Measurements from ENCODE around the gene ZBTB17. TPM values are rescaled to one million over a fixed set of nuclear protein-coding genes. Genes with fewer than 3 reads are reported as not detected.

ZBTB17 gene
- total RNA-seq, 3 donors from 2014 or later, result 74.2 to 86.9 (median 81.1) TPM

- DNase-seq, result no peak
These were observed 30.7 kb downstream of the ZBTB17 start for GRCh38 chr1:15945011-15945831.

GRCh38 chr1:15944308-15945010, 31.4 kb downstream of the ZBTB17 start:
- peaks cover 26% of the 10 kb centered on the region for H3K36me3 Mint-ChIP-seq (ENCODE audit: insufficient read depth)
- DNase-seq, result no peak

More at GRCh38 chr1:15945011-15945831, 30.7 kb downstream of the ZBTB17 start:
- Mint-ChIP-seq H3K36me3 (ENCODE audit: insufficient read depth) (peaks cover 21% of the 10 kb centered on the region), H3K4me3 (no peak overlapping the region), H3K4me1 (ENCODE audit: low read depth) (peaks cover 32% of the 10 kb centered on the region), H3K27me3 (ENCODE audit: low read depth) (no peaks in the 10 kb centered on the region), H3K9me3 (no peaks in the 10 kb centered on the region)
- no peak for ATAC-seq

GRCh38 chr1:15943992-15944307, 32.0 kb downstream of the ZBTB17 start:
- H3K9me3 Mint-ChIP-seq, result no peaks in the 10 kb centered on the region
- H3K4me1 Mint-ChIP-seq (ENCODE audit: low read depth), result peaks cover 20% of the 10 kb centered on the region
- no peak for ATAC-seq
- no peak overlapping the region for H3K4me3 Mint-ChIP-seq
- no peak for DNase-seq
- peaks cover 31% of the 10 kb centered on the region for H3K36me3 Mint-ChIP-seq (ENCODE audit: insufficient read depth)
- H3K27me3 Mint-ChIP-seq (ENCODE audit: low read depth), result no peaks in the 10 kb centered on the region

More at GRCh38 chr1:15944308-15945010, 31.4 kb downstream of the ZBTB17 start:
- no peak for ATAC-seq
- H3K9me3 Mint-ChIP-seq, result no peaks in the 10 kb centered on the region
- H3K27me3 Mint-ChIP-seq (ENCODE audit: low read depth), result no peaks in the 10 kb centered on the region
- H3K4me3 Mint-ChIP-seq, result no peak overlapping the region
- peaks cover 24% of the 10 kb centered on the region for H3K4me1 Mint-ChIP-seq (ENCODE audit: low read depth)

GRCh38 chr1:15943328-15943991, 32.4 kb downstream of the ZBTB17 start:
- no peak for ATAC-seq
- DNase-seq, result no peak
- Mint-ChIP-seq H3K27me3 (ENCODE audit: low read depth) (no peaks in the 10 kb centered on the region), H3K4me3 (no peak overlapping the region), H3K9me3 (no peaks in the 10 kb centered on the region), H3K36me3 (ENCODE audit: insufficient read depth) (peaks cover 29% of the 10 kb centered on the region), H3K4me1 (ENCODE audit: low read depth) (peaks cover 15% of the 10 kb centered on the region)

GRCh38 chr1:15942661-15943327, 33.1 kb downstream of the ZBTB17 start:
- H3K4me3 Mint-ChIP-seq, result no peak overlapping the region

GRCh38 chr1:15941899-15942660, 33.8 kb downstream of the ZBTB17 start:
- H3K27me3 Mint-ChIP-seq (ENCODE audit: low read depth), result no peaks in the 10 kb centered on the region
- no peak overlapping the region for H3K4me3 Mint-ChIP-seq
- H3K9me3 Mint-ChIP-seq, result no peaks in the 10 kb centered on the region
- ATAC-seq, result no peak
- H3K36me3 Mint-ChIP-seq (ENCODE audit: insufficient read depth), result peaks cover 27% of the 10 kb centered on the region
- H3K4me1 Mint-ChIP-seq (ENCODE audit: low read depth), result peaks cover 5% of the 10 kb centered on the region
- no peak for DNase-seq

More at GRCh38 chr1:15942661-15943327, 33.1 kb downstream of the ZBTB17 start:
- H3K36me3 Mint-ChIP-seq (ENCODE audit: insufficient read depth), result peaks cover 24% of the 10 kb centered on the region
- no peaks in the 10 kb centered on the region for H3K27me3 Mint-ChIP-seq (ENCODE audit: low read depth)
- no peak for ATAC-seq
- H3K9me3 Mint-ChIP-seq, result no peaks in the 10 kb centered on the region
- H3K4me1 Mint-ChIP-seq (ENCODE audit: low read depth), result peaks cover 9% of the 10 kb centered on the region
- DNase-seq, result no peak

GRCh38 chr1:15941044-15941840, 34.7 kb downstream of the ZBTB17 start:
- DNase-seq (no peak), ATAC-seq (no peak)
- Mint-ChIP-seq H3K9me3 (no peaks in the 10 kb centered on the region), H3K4me1 (ENCODE audit: low read depth) (peaks cover 2% of the 10 kb centered on the region), H3K27me3 (ENCODE audit: low read depth) (no peaks in the 10 kb centered on the region), H3K36me3 (ENCODE audit: insufficient read depth) (peaks cover 25% of the 10 kb centered on the region), H3K4me3 (no peak overlapping the region)

- Mint-ChIP-seq H3K27me3 (ENCODE audit: low read depth) (no peaks in the 10 kb centered on the region), H3K4me1 (ENCODE audit: low read depth) (peaks cover 2% of the 10 kb centered on the region), H3K4me3 (no peak overlapping the region), H3K36me3 (ENCODE audit: insufficient read depth) (peaks cover 30% of the 10 kb centered on the region), H3K9me3 (no peaks in the 10 kb centered on the region)
- ATAC-seq (no peak), DNase-seq (no peak)
These were observed 35.5 kb downstream of the ZBTB17 start for GRCh38 chr1:15940110-15941043.

- H3K27me3 Mint-ChIP-seq (ENCODE audit: low read depth), result no peaks in the 10 kb centered on the region
- H3K4me3 Mint-ChIP-seq, result no peak overlapping the region
- no peaks in the 10 kb centered on the region for H3K9me3 Mint-ChIP-seq
- peaks cover 36% of the 10 kb centered on the region for H3K36me3 Mint-ChIP-seq (ENCODE audit: insufficient read depth)
- no peak for DNase-seq
- H3K4me1 Mint-ChIP-seq (ENCODE audit: low read depth), result peaks cover 2% of the 10 kb centered on the region
- ATAC-seq, result no peak
These were observed 36.5 kb downstream of the ZBTB17 start for GRCh38 chr1:15939181-15940109.

GRCh38 chr1:15938628-15939161, 37.2 kb downstream of the ZBTB17 start:
- Mint-ChIP-seq H3K27me3 (ENCODE audit: low read depth) (no peaks in the 10 kb centered on the region), H3K36me3 (ENCODE audit: insufficient read depth) (peaks cover 40% of the 10 kb centered on the region), H3K4me3 (no peak overlapping the region), H3K4me1 (ENCODE audit: low read depth) (peaks cover 2% of the 10 kb centered on the region), H3K9me3 (no peaks in the 10 kb centered on the region)
- no peak for DNase-seq
- ATAC-seq, result no peak

- Mint-ChIP-seq H3K4me3 (no peak overlapping the region), H3K27me3 (ENCODE audit: low read depth) (no peaks in the 10 kb centered on the region), H3K36me3 (ENCODE audit: insufficient read depth) (peaks cover 46% of the 10 kb centered on the region), H3K4me1 (ENCODE audit: low read depth) (peaks cover 2% of the 10 kb centered on the region), H3K9me3 (no peaks in the 10 kb centered on the region)
- ATAC-seq (no peak), DNase-seq (no peak)
These were observed 38.2 kb downstream of the ZBTB17 start for GRCh38 chr1:15937706-15938168.
